ENCODE results near the gene ATG4D. TPM values are rescaled to one million over a fixed set of nuclear protein-coding genes. Genes with fewer than 3 reads are reported as not detected.
"Not testable (repeated sequence)": the region's sequence is repeated elsewhere in the genome, so short reads cannot be mapped to it uniquely, and the experiment has no call there.

ATG4D gene
- total and polyA plus RNA-seq, 10 of the 15 experiments (the other 5 are each of a cell fraction or from before 2014, with no cell fraction given): 0.39 to 28.7 (median 13.4) TPM

DNA sequence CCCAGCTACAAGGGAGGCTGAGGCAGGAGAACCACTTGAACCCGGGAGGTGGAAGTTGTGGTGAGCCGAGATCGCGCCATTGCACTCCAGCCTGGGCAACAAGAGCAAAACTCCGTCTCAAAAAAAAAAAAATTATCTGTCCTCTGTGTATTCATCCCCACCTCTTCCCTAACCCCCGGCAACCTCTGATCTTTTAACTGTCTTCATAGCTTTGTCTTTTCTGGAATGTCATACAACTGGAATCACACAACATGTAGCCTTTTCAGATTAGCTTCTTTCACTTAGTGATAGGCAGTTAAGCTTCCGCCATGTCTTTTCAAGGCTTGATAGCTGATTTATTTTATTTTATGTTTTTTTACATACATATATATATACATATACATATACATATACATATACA is 18.1 kb upstream of the ATG4D start:
- no peak overlapping the region for H3K4me2 ChIP-seq (ENCODE audit: control insufficient read depth, insufficient read depth)
- WGBS (ENCODE audit: insufficient coverage, insufficient replicate concordance, low lambda C conversion rate, missing lambda C conversion rate): 83% methylated on average over 7 of the region's 7 CpGs
- ChIA-PET CTCF (interaction anchor here (0.6 to 1.0 kb wide), 5 partner anchors 15 to 269 kb away, joined by 3 to 5 read pairs (median 3); no protein-coding TSS in a partner anchor), POLR2A (interaction anchor here (0.6 kb wide), 1 partner anchor 73 kb away, joined by 3 read pairs; no protein-coding TSS in a partner anchor), SMC1A (ENCODE audit: uncharacterized antibody, unreplicated experiment) (interaction anchor here (1.0 kb wide), 1 partner anchor 10 kb away, joined by 4 read pairs; no protein-coding TSS in a partner anchor), RAD21 (ENCODE audit: unreplicated experiment) (no interaction called here)
- ATAC-seq (no peak), FAIRE-seq (no peak), DNase-seq (ENCODE audit: low read depth, low spot score) (no peak)
- no peak overlapping the region for H3K4me3 ChIP-seq
- TF ChIP-seq, protein P1, sequence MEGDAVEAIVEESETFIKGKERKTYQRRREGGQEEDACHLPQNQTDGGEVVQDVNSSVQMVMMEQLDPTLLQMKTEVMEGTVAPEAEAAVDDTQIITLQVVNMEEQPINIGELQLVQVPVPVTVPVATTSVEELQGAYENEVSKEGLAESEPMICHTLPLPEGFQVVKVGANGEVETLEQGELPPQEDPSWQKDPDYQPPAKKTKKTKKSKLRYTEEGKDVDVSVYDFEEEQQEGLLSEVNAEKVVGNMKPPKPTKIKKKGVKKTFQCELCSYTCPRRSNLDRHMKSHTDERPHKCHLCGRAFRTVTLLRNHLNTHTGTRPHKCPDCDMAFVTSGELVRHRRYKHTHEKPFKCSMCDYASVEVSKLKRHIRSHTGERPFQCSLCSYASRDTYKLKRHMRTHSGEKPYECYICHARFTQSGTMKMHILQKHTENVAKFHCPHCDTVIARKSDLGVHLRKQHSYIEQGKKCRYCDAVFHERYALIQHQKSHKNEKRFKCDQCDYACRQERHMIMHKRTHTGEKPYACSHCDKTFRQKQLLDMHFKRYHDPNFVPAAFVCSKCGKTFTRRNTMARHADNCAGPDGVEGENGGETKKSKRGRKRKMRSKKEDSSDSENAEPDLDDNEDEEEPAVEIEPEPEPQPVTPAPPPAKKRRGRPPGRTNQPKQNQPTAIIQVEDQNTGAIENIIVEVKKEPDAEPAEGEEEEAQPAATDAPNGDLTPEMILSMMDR (IDR thresholded peaks at IDR 0.05 in 2 of 3, conservative IDR thresholded peaks at IDR 0.05 in 1 of 3; ENCODE audit: control insufficient read depth in 2 of 3, extremely low read depth in 1 of 3, insufficient read depth in 1 of 3, low read depth in 3 of 3, low read length in 3 of 3): no peak
- TF ChIP-seq CBFB (IDR thresholded peaks at IDR 0.05; ENCODE audit: low read depth) (no peak), ZNF274 (IDR thresholded peaks at IDR 0.05; ENCODE audit: insufficient read depth, insufficient read length) (no peak), MTA3 (IDR thresholded peaks at IDR 0.05; ENCODE audit: borderline replicate concordance, low read length) (no peak), FOS (IDR thresholded peaks at IDR 0.05; ENCODE audit: borderline replicate concordance, extremely low read depth, insufficient read length) (no peak)
- TF ChIP-seq, protein P2, sequence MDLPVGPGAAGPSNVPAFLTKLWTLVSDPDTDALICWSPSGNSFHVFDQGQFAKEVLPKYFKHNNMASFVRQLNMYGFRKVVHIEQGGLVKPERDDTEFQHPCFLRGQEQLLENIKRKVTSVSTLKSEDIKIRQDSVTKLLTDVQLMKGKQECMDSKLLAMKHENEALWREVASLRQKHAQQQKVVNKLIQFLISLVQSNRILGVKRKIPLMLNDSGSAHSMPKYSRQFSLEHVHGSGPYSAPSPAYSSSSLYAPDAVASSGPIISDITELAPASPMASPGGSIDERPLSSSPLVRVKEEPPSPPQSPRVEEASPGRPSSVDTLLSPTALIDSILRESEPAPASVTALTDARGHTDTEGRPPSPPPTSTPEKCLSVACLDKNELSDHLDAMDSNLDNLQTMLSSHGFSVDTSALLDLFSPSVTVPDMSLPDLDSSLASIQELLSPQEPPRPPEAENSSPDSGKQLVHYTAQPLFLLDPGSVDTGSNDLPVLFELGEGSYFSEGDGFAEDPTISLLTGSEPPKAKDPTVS (IDR thresholded peaks at IDR 0.05; ENCODE audit: low read depth, low read length): no peak
- TF ChIP-seq, protein P3, sequence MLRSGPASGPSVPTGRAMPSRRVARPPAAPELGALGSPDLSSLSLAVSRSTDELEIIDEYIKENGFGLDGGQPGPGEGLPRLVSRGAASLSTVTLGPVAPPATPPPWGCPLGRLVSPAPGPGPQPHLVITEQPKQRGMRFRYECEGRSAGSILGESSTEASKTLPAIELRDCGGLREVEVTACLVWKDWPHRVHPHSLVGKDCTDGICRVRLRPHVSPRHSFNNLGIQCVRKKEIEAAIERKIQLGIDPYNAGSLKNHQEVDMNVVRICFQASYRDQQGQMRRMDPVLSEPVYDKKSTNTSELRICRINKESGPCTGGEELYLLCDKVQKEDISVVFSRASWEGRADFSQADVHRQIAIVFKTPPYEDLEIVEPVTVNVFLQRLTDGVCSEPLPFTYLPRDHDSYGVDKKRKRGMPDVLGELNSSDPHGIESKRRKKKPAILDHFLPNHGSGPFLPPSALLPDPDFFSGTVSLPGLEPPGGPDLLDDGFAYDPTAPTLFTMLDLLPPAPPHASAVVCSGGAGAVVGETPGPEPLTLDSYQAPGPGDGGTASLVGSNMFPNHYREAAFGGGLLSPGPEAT (IDR thresholded peaks at IDR 0.05; ENCODE audit: low read depth): no peak
- BruUV-seq (replicated peaks): no TSS peak
- intact Hi-C loops (cut with micrococcal nuclease; ENCODE audit: unreplicated experiment) (no loop called here), in situ Hi-C loops (cut with MboI) (no loop called here)
- H3K9me3 ChIP-seq (replicated peaks; ENCODE audit: control insufficient read depth, insufficient read depth, low read length): no peaks in the 10 kb centered on the region
- no peaks in the 10 kb centered on the region for H3K4me1 ChIP-seq (ENCODE audit: control insufficient read depth, insufficient read depth, low read length)
- H2AFZ ChIP-seq (ENCODE audit: control insufficient read depth, low read depth, low read length): no peak overlapping the region
- H3K79me2 ChIP-seq (ENCODE audit: control insufficient read depth, insufficient read depth, low read length): no peaks in the 10 kb centered on the region
- no peaks in the 10 kb centered on the region for H4K20me1 ChIP-seq (ENCODE audit: control insufficient read depth, insufficient read depth)
- H3K27ac ChIP-seq (ENCODE audit: control insufficient read depth, insufficient read depth): no peak overlapping the region
- no peaks in the 10 kb centered on the region for H3K36me3 ChIP-seq (ENCODE audit: control insufficient read depth in 2 of 2, insufficient read depth in 2 of 2, low read length in 1 of 2)
- no peaks in the 10 kb centered on the region for H3K27me3 ChIP-seq (replicated peaks in 1 of 2; ENCODE audit: control insufficient read depth in 2 of 2, insufficient read depth in 2 of 2, low read length in 1 of 2)
- no peak overlapping the region for H3K9ac ChIP-seq (ENCODE audit: control insufficient read depth, insufficient read depth, low read length)

- POLR2A ChIA-PET: interaction anchor here (0.6 kb wide), 1 partner anchor 381 kb away, joined by 7 read pairs; no protein-coding TSS in a partner anchor
- H4K20me1 ChIP-seq (ENCODE audit: control insufficient read depth, insufficient read depth); H3K4me3 ChIP-seq; BruUV-seq (replicated peaks); H2AFZ ChIP-seq (ENCODE audit: control insufficient read depth, low read depth, low read length); H3K9me3 ChIP-seq (replicated peaks; ENCODE audit: control insufficient read depth, insufficient read depth, low read length); H3K4me1 ChIP-seq (ENCODE audit: control insufficient read depth, insufficient read depth, low read length); H3K36me3 ChIP-seq (ENCODE audit: control insufficient read depth in 2 of 2, insufficient read depth in 2 of 2, low read length in 1 of 2); DNase-seq (ENCODE audit: low read depth, low spot score); H3K27ac ChIP-seq (ENCODE audit: control insufficient read depth, insufficient read depth); H3K9ac ChIP-seq (ENCODE audit: control insufficient read depth, insufficient read depth, low read length); FAIRE-seq; intact Hi-C loops (cut with micrococcal nuclease; ENCODE audit: unreplicated experiment); ATAC-seq; H3K27me3 ChIP-seq (replicated peaks in 1 of 2; ENCODE audit: control insufficient read depth in 2 of 2, insufficient read depth in 2 of 2, low read length in 1 of 2); SMC1A ChIA-PET (ENCODE audit: uncharacterized antibody, unreplicated experiment); in situ Hi-C loops (cut with MboI); CTCF ChIA-PET; H3K79me2 ChIP-seq (ENCODE audit: control insufficient read depth, insufficient read depth, low read length); RAD21 ChIA-PET (ENCODE audit: unreplicated experiment); H3K4me2 ChIP-seq (ENCODE audit: control insufficient read depth, insufficient read depth): not testable (repeated sequence)
- 67% methylated on average over 7 of the region's 8 CpGs for WGBS (ENCODE audit: insufficient coverage, insufficient replicate concordance, low lambda C conversion rate, missing lambda C conversion rate)
Observed at GRCh38 chr19:10526887-10527286, 16.8 kb upstream of the ATG4D start.

All from GM12878 (cell line).